Measurements from ENCODE around the gene RFX2.
A peak's percentile ranks its signal among the peaks of the same experiment; 100 is the strongest.
"Not testable (repeated sequence)": the region's sequence is repeated elsewhere in the genome, so short reads cannot be mapped to it uniquely, and the experiment has no call there.

Gene RFX2

DNA sequence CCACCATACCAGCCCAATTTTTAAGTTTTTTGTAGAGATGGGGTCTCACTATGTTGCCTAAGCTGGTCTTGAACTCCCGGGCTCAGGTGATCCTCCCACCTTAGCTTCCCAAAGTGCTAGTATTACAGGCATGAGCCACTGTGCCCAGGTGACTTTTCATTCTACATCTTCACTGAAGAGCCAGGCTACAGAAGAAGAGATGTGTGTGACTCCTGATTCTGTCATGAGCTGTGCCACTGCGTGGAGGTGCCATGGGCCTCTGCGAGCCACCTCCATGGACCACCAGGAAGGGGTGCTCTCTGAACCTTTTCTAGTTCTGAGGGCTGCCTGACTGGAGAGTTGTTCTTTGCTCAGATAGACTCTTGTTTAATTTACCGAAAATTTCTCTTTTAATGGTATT is 75.8 kb downstream of the RFX2 start:
- DNase-seq, result no peak

- DNase-seq, result no peak
Measured at GRCh38 chr19:6033744-6034264, 76.5 kb downstream of the RFX2 start.

DNA sequence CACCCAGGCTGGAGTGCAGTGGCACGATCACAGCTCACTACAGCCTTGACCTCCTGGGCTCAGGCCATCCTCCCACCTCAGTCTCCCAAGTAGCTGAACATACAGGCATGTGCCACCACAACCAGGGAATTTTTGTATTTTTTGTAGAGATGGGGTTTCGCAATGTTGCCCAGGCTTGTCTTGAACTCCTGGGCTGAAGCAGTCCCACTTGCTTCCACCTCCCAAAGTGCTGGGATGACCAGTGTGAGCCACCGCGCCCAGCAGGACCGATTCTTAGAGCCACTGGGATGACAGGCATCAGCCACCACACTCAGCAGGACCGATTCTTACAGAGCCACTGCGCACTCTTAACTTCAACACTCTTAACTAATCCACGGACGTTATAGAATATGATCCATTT is 77.5 kb downstream of the RFX2 start:
- DNase-seq, result no peak

DNA sequence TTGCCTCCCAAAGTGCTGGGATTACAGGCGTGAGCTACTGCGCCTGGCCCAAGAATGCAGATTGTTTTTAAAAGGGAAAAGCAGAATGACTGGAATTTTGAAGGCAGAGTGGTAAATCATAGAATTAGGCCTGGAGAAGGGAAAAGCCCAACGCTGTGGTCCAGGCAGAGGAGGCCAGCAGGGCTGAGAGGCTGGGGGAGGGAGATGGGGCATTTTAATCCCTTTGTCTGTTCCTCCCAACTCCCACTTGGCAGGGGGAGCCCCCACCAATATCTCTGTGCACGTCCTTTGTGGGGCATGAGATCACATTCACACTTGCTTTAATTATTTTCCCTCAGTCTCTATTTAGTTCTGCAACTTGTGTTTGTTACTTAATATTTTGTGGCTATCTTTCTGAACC is 77.9 kb downstream of the RFX2 start:
- no peak for DNase-seq

DNA sequence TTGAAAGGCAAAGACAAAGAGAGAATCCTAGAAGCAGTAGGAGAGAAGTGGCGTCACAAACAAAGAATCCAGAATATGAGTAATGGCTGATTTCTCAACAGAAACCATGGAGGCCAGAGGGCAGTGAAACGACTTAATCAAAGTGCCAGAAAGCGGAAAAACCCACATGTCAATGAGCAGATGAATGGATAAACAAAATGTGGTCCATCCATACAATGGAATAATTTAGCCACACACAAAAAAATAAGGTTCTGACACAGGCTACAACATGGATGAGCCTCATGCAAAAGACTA is 80.1 kb downstream of the RFX2 start:
- no peak for DNase-seq

- no peak for DNase-seq
Measured at GRCh38 chr19:6026390-6027227, 83.7 kb downstream of the RFX2 start.

DNA sequence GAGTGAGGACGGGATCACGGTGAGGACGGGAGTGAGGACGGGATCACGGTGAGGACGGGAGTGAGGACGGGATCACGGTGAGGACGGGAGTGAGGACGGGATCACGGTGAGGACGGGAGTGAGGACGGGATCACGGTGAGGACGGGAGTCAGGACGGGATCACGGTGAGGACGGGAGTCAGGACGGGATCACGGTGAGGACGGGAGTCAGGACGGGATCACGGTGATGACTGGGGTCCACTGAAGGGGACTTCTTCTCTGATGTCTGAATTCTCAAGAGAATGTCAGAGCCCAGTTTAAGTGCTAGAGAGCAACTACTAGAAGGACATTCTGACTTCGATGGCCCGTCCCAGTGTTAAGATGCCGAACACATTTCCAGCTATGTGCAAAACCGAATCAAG is 85.5 kb downstream of the RFX2 start:
- not testable (repeated sequence) for DNase-seq

GRCh38 chr19:6023936-6024335 is 86.4 kb downstream of the RFX2 start:
- no peak for DNase-seq

GRCh38 chr19:6023085-6023682 is 87.1 kb downstream of the RFX2 start:
- DNase-seq, result no peak

DNA sequence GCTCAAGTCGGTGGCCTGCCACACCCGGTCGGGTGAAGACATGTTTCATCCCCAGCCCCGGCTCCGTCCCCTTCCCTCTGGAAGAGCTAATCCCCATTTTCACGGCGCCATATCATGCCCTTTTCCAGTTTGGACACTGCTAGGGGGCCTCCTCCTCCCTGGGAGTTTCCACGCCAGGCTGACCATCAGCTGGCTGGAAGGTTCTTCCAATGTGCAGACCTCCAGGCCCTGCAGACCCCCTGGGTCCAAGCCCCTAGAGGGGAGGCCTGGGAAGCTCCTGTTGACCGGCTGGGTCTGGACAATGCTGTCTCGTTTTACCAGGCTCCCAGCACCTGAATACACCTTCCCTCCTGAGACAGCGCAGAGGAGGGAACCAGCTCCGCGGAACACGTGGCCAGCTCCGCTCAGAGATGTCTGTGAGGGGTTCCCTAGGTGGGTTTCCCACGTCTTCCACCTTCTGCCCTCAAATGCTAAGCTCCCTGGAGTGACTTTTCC is 87.7 kb downstream of the RFX2 start:
- no peak for DNase-seq

- DNase-seq, result peak; percentile 31
Measured at GRCh38 chr19:6021878-6022569, 88.3 kb downstream of the RFX2 start.

DNA sequence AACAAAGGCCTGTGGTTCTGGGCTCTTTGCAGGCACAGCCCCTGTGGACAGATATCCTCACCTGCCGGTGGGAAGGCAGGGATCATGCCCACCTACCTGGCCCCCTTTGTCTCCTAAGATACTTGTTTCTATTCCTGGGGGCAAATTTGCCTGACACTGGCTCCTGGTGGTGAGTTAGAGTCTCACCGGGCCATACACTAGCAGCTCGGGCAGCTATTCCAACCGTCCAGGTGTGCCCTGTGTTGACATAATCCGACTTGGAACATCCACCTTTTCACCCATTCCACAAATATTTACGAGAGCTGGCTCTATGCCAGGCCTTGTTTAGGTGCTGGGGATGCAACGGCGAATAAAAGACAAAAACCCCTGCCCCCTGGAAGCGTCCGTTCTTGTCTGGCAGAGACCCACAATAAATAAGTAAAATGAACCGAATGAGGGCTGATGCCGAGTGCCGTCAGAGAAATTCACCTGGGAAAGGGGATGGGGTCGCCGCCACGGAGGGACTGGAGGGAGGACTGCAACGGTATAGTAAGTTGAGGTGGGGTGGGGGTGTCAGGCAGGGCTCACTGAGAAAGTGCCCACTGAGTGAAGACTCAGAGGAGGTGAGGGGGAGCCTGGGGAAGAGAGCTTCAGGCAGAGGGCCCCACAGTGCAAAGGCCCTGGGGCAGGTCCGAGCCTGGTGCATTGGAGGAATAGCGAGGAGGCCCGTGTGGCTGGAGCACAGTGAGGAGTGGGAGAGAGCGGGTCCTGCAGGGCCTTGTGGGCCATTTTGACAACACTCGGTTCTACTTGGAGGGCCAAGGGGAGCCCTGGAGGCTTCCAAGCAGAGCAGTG is 89.1 kb downstream of the RFX2 start:
- no peak for DNase-seq

DNA sequence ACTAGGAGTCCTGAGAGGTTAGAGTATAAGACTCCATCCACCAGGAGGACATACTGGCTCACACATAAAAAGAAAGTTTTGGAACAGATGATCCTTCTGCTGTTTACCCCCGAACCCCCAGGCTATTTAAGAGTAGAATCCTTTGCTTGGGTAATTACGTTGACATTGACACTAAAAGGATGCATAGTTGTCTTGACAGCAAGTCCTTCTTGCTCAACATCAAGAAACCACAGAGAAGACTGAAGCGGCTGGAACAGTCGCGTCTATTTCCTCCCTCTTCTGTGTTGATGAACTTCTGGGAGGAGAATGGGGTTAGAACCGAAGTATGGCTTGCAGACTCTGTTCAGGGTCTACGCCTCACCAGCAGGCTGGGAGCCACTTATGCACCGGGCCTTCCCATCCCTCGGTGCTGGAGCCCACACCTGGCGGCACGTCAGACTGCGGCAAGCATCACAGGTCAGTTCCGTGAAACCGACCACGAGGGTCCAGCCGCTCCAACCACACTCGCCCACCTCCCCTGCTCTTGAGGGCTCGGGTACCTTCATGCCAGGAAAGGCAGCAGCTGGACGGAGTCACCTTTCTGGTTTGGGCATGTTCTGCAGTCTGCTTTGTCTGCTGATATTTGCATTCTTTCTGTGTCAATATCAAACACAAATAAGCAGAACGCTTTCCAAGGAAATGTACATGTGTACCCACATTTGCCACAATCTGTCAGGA is 90.0 kb downstream of the RFX2 start:
- no peak for DNase-seq

DNA sequence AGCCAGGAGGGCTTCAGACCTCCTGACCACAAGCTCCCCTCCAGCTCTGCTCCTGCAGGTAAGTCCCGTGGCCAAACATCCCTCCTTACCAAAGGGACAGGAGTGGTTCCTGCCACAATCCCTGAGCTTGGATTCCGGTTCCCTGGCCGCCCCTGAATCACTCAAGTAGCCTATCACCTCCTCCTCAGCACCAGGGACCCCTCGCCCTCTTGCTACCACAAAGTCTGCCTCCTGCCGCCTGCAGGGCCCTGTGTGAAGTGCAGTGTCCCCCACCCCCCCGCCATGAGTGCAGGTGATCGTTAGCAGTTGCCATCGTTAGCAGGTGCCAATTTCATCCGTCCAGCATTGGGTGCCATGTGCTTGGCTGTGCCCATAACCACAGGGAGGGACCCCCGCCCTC is 91.5 kb downstream of the RFX2 start:
- DNase-seq, result no peak

DNA sequence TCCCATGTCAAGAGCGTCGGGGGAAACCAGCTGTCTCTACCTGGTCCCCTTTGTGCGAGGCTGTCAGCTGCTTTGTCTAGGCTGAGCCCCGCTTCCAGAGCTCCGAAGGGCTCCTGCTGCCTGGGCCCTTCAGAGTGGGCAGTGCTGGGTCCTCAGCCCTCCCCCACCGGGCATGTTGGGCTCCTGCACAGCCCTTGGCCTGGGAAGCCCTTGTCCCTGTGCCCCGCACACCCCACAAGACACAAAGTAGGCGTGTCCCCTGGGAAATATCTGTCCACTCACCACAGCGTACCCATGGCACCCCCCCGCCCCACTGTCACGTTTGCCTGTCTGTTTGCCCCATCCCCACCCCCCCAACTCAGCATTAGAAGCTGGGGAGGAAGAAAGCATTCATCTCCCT is 92.7 kb downstream of the RFX2 start:
- DNase-seq, result no peak

DNA sequence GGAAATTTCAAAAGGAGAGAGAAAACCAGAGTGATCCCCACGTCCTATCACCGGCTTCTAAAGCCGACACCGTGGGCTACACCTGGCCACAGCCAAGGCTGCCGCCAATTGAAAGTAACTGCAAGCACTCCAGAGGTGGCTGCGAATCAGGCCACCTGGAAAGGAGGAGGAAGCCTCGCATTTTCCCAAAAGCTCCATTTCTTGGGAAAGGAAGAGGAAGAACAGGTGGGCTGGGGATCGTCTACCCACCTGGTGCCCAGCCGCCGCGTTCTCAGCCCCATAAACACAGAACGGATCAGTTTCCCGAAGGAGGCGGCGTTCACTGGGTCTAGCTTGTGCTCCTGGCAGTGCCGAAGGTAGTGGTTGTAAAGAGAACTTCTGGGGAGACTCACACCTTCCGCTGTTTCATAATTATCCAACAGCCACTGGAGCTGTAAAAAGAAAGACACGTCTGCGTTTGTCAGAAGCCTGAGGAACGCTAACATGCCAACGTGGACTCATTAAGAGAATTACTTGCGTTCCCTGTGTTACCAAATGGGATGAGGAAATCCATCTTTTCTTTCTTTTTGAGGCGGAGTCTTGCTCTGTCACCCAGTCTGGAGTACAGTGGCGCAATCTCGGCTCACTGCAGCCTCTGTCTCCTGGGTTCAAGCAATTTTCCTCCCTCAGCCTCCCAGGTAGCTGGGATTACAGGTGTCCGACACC is 94.3 kb downstream of the RFX2 start:
- no peak for DNase-seq

- DNase-seq, result peak; percentile 16
Measured at GRCh38 chr19:6014551-6015135, 95.7 kb downstream of the RFX2 start.

GRCh38 chr19:6012426-6013170 is 97.7 kb downstream of the RFX2 start:
- DNase-seq, result no peak

GRCh38 chr19:6011794-6012193 is 98.5 kb downstream of the RFX2 start:
- DNase-seq, result no peak

DNA sequence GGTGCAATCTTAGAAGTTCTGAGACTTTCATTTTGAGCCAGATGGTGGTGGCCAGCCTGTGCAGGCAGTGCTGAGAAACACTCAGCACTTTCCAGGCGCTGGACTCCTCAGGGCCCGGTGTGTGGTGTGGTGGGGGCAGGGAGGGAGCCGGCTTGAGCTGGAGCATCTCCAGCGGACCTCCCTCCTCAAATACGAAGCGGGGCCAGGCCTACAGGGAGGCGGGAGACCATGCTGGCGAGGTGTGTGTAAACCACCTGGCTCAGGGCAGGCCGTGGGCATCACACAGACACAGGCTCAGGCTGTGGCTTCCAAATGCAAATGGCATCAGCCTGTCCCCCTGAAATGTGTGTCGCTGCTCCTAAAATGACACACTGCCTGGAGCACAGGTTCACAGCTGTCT is 99.1 kb downstream of the RFX2 start:
- no peak for DNase-seq

GRCh38 chr19:6010107-6010506 is 100.2 kb downstream of the RFX2 start:
- DNase-seq, result no peak

Data from NCI-H2171 (cell line).